Endodermal cell (in vitro differentiated cells): ENCODE results near the gene ATE1. TPM values are rescaled to one million over a fixed set of nuclear protein-coding genes. Genes with fewer than 3 reads are reported as not detected.

Experiments used
- DNase-seq: peaks from one replicate; pipeline ENCODE4 v3.0.0-alpha.2; 2017
- H3K27ac ChIP-seq: 2 replicates; pipeline ENCODE4 v1.5.1; 2013; ENCODE audit warnings: mild to moderate bottlenecking, low read depth, low read length, moderate library complexity
- H3K27me3 ChIP-seq: 2 replicates; pipeline ENCODE4 v1.6.1; 2013; ENCODE audit warnings: mild to moderate bottlenecking, low read length, moderate library complexity; ENCODE audit not compliant: insufficient read depth, control insufficient read depth, poor library complexity, severe bottlenecking
- H3K36me3 ChIP-seq: 2 replicates; pipeline ENCODE4 v1.7.0; 2013; ENCODE audit warnings: mild to moderate bottlenecking, low read length, moderate library complexity; ENCODE audit not compliant: control insufficient read depth, insufficient read depth
- H3K4me1 ChIP-seq: one replicate; pipeline ENCODE4 v1.7.0; 2013; ENCODE audit warnings: low read length; ENCODE audit not compliant: control insufficient read depth, insufficient read depth
- H3K4me3 ChIP-seq: 2 replicates; pipeline ENCODE4 v1.5.1; 2013; ENCODE audit warnings: mild to moderate bottlenecking, low read length, moderate library complexity
- H3K9ac ChIP-seq: 2 replicates; pipeline ENCODE4 v1.6.1; 2013; ENCODE audit warnings: mild to moderate bottlenecking, low read length, moderate library complexity; ENCODE audit not compliant: poor library complexity, severe bottlenecking; ENCODE audit errors: extremely low read depth
- H3K9me3 ChIP-seq: 2 replicates; pipeline ENCODE4 v1.6.1; 2013; ENCODE audit warnings: mild to moderate bottlenecking, low read length, moderate library complexity; ENCODE audit not compliant: control insufficient read depth
- H3K27ac Mint-ChIP-seq: 2 replicates; pipeline ENCODE4 v1.8.0; 2020; ENCODE audit warnings: mixed read lengths
- H3K27me3 Mint-ChIP-seq: 2 replicates; pipeline ENCODE4 v1.8.0; 2021; ENCODE audit warnings: mild to moderate bottlenecking, mixed read lengths; ENCODE audit not compliant: insufficient read depth
- H3K36me3 Mint-ChIP-seq: 2 replicates; pipeline ENCODE4 v1.8.0; 2020; ENCODE audit warnings: low read depth, mixed read lengths
- H3K4me1 Mint-ChIP-seq: 2 replicates; pipeline ENCODE4 v1.8.0; 2020; ENCODE audit warnings: mixed read lengths
- H3K4me3 Mint-ChIP-seq: 2 replicates; pipeline ENCODE4 v1.8.0; 2020; ENCODE audit warnings: mild to moderate bottlenecking, moderate library complexity, mixed read lengths
- H3K9me3 Mint-ChIP-seq: 2 replicates; pipeline ENCODE4 v1.8.0; 2020; ENCODE audit warnings: mild to moderate bottlenecking, mixed read lengths
- CTCF ChIP-seq: fragments of 200-600 bp; sonication (generic); conservative IDR thresholded peaks from 2 replicates; pipeline ENCODE4 v1.5.0; 2021; ENCODE audit warnings: antibody characterized with exemption, mild to moderate bottlenecking
- WGBS, 2 experiments: methylation state at CpG; one replicate each; pipeline versions ENCODE4 v1.1.5 to v1.1.7; 2013; ENCODE audit warnings: missing lambda C conversion rate in 2 of 2, mixed read lengths in 1 of 2; ENCODE audit not compliant: insufficient coverage in 1 of 2, insufficient read length in 1 of 2; 5-methylcytosine and 5-hydroxymethylcytosine counted together
- total RNA-seq, 2 donors: library from RNA; stranded (reverse); fragmentation: NEBNext Ultra II Directional in 1 of 2; extraction: Animal tissue kit (Norgen Biotek cat#: 25700) in 1 of 2; gene quantifications; 2 replicates in 1 of 2; 3 replicates in 1 of 2; pipeline ENCODE4 v1.2.1, GENCODE V29; 2021

The ATE1 gene
- total RNA-seq, 2 donors from 2014 or later: 31.2 to 32.2 TPM

- Mint-ChIP-seq H3K4me3 (no peak overlapping the region), H3K27me3 (no peaks in the 10 kb centered on the region), H3K27ac (peak overlapping the region; percentile 5), H3K4me1 (peaks cover 15% of the 10 kb centered on the region), H3K36me3 (peaks cover 13% of the 10 kb centered on the region), H3K9me3 (no peaks in the 10 kb centered on the region)
- no peak for DNase-seq
- Histone ChIP-seq H3K27ac (no peak overlapping the region), H3K4me1 (peaks cover 6% of the 10 kb centered on the region), H3K9me3 (no peaks in the 10 kb centered on the region), H3K36me3 (no peaks in the 10 kb centered on the region), H3K4me3 (no peak overlapping the region), H3K9ac (no peak overlapping the region), H3K27me3 (no peaks in the 10 kb centered on the region)
- no peak for TF ChIP-seq CTCF
- WGBS, 2 experiments: 91 to 97% methylated on average over 1 to 2 of the region's 3 CpGs
Observed at GRCh38 chr10:121792198-121792597, 135.6 kb downstream of the ATE1 start.

GRCh38 chr10:121791761-121792160, 136.1 kb downstream of the ATE1 start:
- no peak for DNase-seq
- TF ChIP-seq CTCF: no peak
- Histone ChIP-seq H3K27ac (no peak overlapping the region), H3K9me3 (no peaks in the 10 kb centered on the region), H3K36me3 (no peaks in the 10 kb centered on the region), H3K4me1 (peaks cover 6% of the 10 kb centered on the region), H3K27me3 (no peaks in the 10 kb centered on the region), H3K4me3 (no peak overlapping the region), H3K9ac (no peak overlapping the region)
- H3K9me3 Mint-ChIP-seq: no peaks in the 10 kb centered on the region
- peaks cover 13% of the 10 kb centered on the region for H3K4me1 Mint-ChIP-seq
- peaks cover 13% of the 10 kb centered on the region for H3K36me3 Mint-ChIP-seq
- whole genome bisulfite sequencing, 2 experiments: 84 to 97% methylated on average over 5 of the region's 5 CpGs
- no peak overlapping the region for H3K27ac Mint-ChIP-seq
- H3K27me3 Mint-ChIP-seq: no peaks in the 10 kb centered on the region
- H3K4me3 Mint-ChIP-seq: no peak overlapping the region

- H3K36me3 Mint-ChIP-seq: peaks cover 13% of the 10 kb centered on the region
- no peak for TF ChIP-seq CTCF
- H3K9me3 Mint-ChIP-seq: no peaks in the 10 kb centered on the region
- no peaks in the 10 kb centered on the region for H3K4me1 Mint-ChIP-seq
- no peaks in the 10 kb centered on the region for H3K9me3 ChIP-seq
- no peak overlapping the region for H3K9ac ChIP-seq
- no peak overlapping the region for H3K4me3 Mint-ChIP-seq
- no peaks in the 10 kb centered on the region for H3K4me1 ChIP-seq
- H3K27ac Mint-ChIP-seq: no peak overlapping the region
- no peaks in the 10 kb centered on the region for H3K36me3 ChIP-seq
- no peak overlapping the region for H3K27ac ChIP-seq
- 95 to 100% methylated on average over 3 of the region's 3 CpGs for WGBS, 2 experiments
- no peak overlapping the region for H3K4me3 ChIP-seq
- H3K27me3 ChIP-seq: no peaks in the 10 kb centered on the region
- no peaks in the 10 kb centered on the region for H3K27me3 Mint-ChIP-seq
- DNase-seq: no peak
Observed at GRCh38 chr10:121788717-121789116, 139.1 kb downstream of the ATE1 start.
